Nephron (organoid): ENCODE results near the gene TRIM66.
"Not testable (repeated sequence)": the region's sequence is repeated elsewhere in the genome, so short reads cannot be mapped to it uniquely, and the experiment has no call there.

ENCODE experiments used
- H3K27ac Mint-ChIP-seq, 3 experiments: 2 replicates each; pipeline ENCODE4 v1.8.0; 2020; ENCODE audit warnings: mixed read lengths in 3 of 3, mild to moderate bottlenecking in 2 of 3, moderate library complexity in 1 of 3
- H3K27me3 Mint-ChIP-seq: 2 replicates; pipeline ENCODE4 v1.8.0; 2021; ENCODE audit warnings: low read depth, mild to moderate bottlenecking, moderate library complexity, mixed read lengths
- H3K36me3 Mint-ChIP-seq: 2 replicates; pipeline ENCODE4 v1.8.0; 2020; ENCODE audit warnings: low read depth, mixed read lengths
- H3K4me1 Mint-ChIP-seq: 2 replicates; pipeline ENCODE4 v1.8.0; 2020; ENCODE audit warnings: mixed read lengths
- H3K4me3 Mint-ChIP-seq, 3 experiments: 2 replicates each; pipeline ENCODE4 v1.8.0; 2020; ENCODE audit warnings: mild to moderate bottlenecking in 3 of 3, mixed read lengths in 3 of 3, moderate library complexity in 2 of 3
- H3K9me3 Mint-ChIP-seq: 2 replicates; pipeline ENCODE4 v1.8.0; 2020; ENCODE audit warnings: mixed read lengths
- CTCF ChIP-seq, 3 experiments: fragments of 200-600 bp; sonication (generic); IDR thresholded peaks; one replicate each; pipeline ENCODE4 v1.5.0; 2021; ENCODE audit warnings: antibody characterized with exemption in 3 of 3; ENCODE audit not compliant: unreplicated experiment in 3 of 3

Gene TRIM66

GRCh38 chr11:8671651-8672062, 10.8 kb downstream of the TRIM66 start:
- Mint-ChIP-seq H3K9me3 (no peaks in the 10 kb centered on the region), H3K27me3 (no peaks in the 10 kb centered on the region), H3K27ac (peak overlapping the region; percentile 95 to 98 (median 96)), H3K36me3 (peaks cover 10% of the 10 kb centered on the region), H3K4me1 (peaks cover 17% of the 10 kb centered on the region), H3K4me3 (peak overlapping the region in 1 of 3 experiments; percentile 48)
- TF ChIP-seq CTCF (IDR thresholded peaks at IDR 0.05; ENCODE audit: unreplicated experiment in 3 of 3) = no peak

- H3K27me3 Mint-ChIP-seq = no peaks in the 10 kb centered on the region
- peak overlapping the region; percentile 95 to 98 (median 96) for H3K27ac Mint-ChIP-seq
- H3K4me3 Mint-ChIP-seq = peak overlapping the region in 2 of 3 experiments; percentile 48 to 49
- no peaks in the 10 kb centered on the region for H3K9me3 Mint-ChIP-seq
- TF ChIP-seq CTCF (IDR thresholded peaks at IDR 0.05; ENCODE audit: unreplicated experiment in 3 of 3) = no peak
- H3K4me1 Mint-ChIP-seq = peaks cover 17% of the 10 kb centered on the region
- peaks cover 10% of the 10 kb centered on the region for H3K36me3 Mint-ChIP-seq
Observed at GRCh38 chr11:8671193-8671612, 11.3 kb downstream of the TRIM66 start.

GRCh38 chr11:8670081-8670480, 12.4 kb downstream of the TRIM66 start:
- Mint-ChIP-seq H3K36me3 (peaks cover 10% of the 10 kb centered on the region), H3K4me1 (peaks cover 17% of the 10 kb centered on the region)
- not testable (repeated sequence) for H3K9me3 Mint-ChIP-seq, H3K27me3 Mint-ChIP-seq, H3K27ac Mint-ChIP-seq, H3K4me3 Mint-ChIP-seq

DNA sequence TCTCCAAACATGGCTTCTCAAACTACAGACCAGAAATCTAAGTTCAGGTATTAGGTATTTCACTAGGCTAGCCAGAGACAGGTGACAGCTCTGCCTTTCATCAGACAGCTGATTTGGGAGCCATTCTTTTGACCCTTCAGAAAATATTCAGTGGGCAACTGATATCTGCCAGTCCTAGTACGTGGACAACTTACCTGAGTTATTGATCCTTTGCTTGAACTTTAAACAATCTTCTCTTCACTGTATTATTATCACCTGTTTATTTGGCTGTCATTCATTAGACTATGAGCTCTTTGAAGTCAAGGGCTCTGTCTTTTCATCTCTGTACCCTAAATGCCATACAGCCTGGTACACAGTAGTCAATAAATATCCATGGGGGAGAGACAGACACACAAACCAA, 17.2 kb downstream of the TRIM66 start:
- Mint-ChIP-seq H3K36me3 (peaks cover 10% of the 10 kb centered on the region), H3K27me3 (no peaks in the 10 kb centered on the region), H3K4me1 (peaks cover 8% of the 10 kb centered on the region), H3K9me3 (no peaks in the 10 kb centered on the region), H3K4me3 (no peak overlapping the region), H3K27ac (no peak overlapping the region)
- no peak for TF ChIP-seq CTCF (IDR thresholded peaks at IDR 0.05; ENCODE audit: unreplicated experiment in 3 of 3)

DNA sequence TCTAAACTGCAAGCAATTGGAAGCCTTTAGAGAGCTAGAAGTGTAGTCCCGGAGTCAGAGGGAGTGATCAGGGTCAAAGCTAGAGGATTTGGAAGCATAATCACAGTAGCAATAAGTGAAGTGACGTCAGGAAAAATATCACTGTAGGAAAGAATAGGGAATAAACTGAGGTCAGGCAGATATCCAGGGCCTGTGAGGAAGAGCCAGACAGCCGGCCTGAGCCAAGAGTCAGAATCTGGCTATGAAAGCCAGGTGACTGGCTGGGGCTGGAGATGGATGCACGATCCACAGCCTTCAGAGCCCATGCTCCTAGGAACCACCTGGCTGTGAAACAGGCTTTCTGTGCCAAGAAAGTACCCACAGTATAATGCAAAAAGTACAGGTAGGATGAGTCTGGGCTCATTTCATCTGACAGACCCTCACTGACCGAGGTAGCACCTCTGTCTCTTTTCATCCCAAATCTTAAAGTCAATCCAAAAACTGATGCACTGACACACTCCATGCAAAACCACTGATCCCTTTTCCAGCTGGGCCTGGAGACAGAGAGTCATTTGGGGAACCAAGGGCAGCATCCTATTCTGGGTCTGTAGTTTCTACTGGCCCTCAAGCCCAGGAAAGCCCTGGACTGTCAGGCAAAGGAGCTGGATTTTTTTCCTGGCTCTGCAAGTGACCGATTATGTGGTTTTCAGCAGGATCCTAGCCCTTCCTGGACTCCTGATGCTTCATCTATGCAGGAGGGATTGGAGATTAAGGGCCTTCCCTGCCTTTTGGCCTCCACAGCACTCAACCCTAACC, 21.3 kb downstream of the TRIM66 start:
- no peaks in the 10 kb centered on the region for H3K9me3 Mint-ChIP-seq
- no peaks in the 10 kb centered on the region for H3K36me3 Mint-ChIP-seq
- H3K4me3 Mint-ChIP-seq = no peak overlapping the region
- TF ChIP-seq CTCF (IDR thresholded peaks at IDR 0.05; ENCODE audit: unreplicated experiment in 3 of 3) = no peak
- peaks cover 10% of the 10 kb centered on the region for H3K27me3 Mint-ChIP-seq
- peak overlapping the region in 2 of 3 experiments; percentile 8 to 40 for H3K27ac Mint-ChIP-seq
- H3K4me1 Mint-ChIP-seq = peaks cover 16% of the 10 kb centered on the region

DNA sequence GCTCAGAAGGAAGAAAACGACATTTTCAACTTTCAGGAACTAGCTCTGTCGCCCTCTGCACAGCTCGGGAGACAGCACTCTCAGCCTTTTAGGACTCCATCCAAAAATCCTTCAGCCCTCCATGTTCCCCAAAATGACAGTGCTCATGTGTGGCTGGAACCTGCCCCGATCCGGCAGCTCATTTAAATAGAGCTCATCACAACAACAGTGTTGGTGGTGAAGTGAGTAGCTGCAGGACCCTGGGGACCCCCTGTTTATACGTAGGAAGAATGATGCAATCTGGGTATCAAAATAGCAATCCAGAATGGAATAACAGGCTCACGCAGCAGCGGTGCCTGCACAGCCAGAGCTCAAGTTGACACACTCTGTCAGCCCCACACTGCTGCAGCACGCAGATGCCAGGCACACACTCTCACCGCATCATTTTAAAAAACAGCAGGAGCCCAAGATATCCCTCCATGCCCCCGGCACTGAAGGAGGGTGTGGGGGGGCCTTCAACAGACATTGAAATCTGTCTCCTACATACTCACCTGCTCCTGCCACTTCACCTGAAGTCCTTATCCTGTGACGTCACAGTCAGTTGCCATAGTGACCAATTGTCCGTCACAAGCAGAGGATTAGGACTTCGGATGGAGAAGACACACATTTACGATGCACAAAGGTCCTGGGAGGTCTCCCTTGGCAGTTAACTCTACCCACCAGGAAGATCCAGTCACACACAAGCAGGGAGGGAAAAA, 24.0 kb downstream of the TRIM66 start:
- Mint-ChIP-seq H3K27ac (peak overlapping the region in 1 of 3 experiments; percentile 11), H3K4me3 (no peak overlapping the region), H3K27me3 (peaks cover 10% of the 10 kb centered on the region), H3K9me3 (no peaks in the 10 kb centered on the region), H3K36me3 (no peaks in the 10 kb centered on the region), H3K4me1 (peaks cover 16% of the 10 kb centered on the region)
- TF ChIP-seq CTCF (IDR thresholded peaks at IDR 0.05; ENCODE audit: unreplicated experiment in 3 of 3) = no peak
